ENCODE measurements around the gene TNP1. TPM values are rescaled to one million over a fixed set of nuclear protein-coding genes. Genes with fewer than 3 reads are reported as not detected.

Gene TNP1, protein sequence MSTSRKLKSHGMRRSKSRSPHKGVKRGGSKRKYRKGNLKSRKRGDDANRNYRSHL
- total RNA-seq: not detected in 2 replicates

DNA sequence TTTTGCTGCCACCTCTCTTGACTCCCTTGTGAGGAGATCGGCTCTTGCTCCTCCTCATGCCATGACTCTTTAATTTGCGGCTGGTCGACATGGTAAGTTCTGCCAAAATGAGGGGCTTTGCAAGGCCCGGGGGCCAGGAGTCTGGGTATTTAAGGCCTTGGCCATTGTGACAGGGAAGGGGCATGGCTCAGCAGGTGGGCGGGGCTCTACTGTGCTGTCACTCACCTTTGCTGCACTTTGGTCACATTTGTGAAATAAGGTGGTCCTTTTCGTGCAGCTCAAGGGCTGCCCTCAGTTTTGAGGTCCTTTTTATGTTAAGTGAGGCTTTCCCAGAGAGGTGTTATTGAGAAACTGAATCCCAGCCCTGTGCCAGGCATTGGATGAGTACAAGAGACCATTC, at the start of gene TNP1:
Gene TNP1, minus strand, starts transcription at position 121 of the 400 bp plus-strand sequence. Its CDS starts 30 bp downstream, at position 91.
- no peak for DNase-seq (ENCODE audit: low read depth)

GRCh38 chr2:216908300-216908699, 48.4 kb upstream of the TNP1 start:
- DNase-seq (ENCODE audit: low read depth): no peak

- peak; percentile 34 for DNase-seq (ENCODE audit: low read depth)
Observed at GRCh38 chr2:216905649-216906329, 45.9 kb upstream of the TNP1 start.

DNA sequence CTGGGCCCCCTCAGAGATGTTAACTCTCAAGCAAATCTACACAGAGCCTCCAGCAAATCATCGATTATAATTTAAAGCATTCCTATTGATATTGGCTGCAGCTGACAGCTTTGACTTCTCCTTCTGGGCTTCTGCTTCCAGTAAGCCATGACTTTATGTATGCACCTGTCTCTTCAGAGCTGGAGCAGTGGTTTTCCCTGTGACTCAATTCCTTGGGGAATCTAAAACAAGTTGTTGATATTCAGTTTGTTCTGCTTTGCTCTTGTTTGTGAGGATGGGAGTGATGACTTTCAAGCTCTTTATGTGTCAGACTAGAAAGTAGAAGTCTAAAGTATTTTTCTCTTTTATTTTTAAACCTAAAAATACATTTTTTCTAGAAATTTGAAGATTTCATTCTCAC, 45.1 kb upstream of the TNP1 start:
- no peak for DNase-seq (ENCODE audit: low read depth)

DNA sequence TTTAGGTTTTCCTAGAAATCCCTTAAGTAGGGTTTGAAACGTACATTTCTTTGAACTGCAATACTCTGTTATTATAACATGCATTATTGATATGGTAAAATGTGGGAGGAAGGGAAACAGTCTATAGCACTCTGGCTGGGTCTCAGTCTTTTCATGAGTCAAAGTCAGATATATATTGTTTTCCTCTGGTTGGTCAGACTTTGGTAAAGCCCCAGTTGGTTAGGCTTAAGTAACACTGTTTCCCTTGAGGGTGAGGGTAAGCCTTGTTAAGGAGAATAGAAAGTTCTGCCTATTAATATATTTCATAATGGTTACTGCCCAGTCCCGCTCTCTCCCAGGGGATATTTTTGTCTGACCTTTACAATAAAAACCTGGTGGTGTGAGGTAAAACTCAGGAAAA, 44.7 kb upstream of the TNP1 start:
- no peak for DNase-seq (ENCODE audit: low read depth)

- no peak for DNase-seq (ENCODE audit: low read depth)
Observed at GRCh38 chr2:216903470-216903869, 43.6 kb upstream of the TNP1 start.

DNA sequence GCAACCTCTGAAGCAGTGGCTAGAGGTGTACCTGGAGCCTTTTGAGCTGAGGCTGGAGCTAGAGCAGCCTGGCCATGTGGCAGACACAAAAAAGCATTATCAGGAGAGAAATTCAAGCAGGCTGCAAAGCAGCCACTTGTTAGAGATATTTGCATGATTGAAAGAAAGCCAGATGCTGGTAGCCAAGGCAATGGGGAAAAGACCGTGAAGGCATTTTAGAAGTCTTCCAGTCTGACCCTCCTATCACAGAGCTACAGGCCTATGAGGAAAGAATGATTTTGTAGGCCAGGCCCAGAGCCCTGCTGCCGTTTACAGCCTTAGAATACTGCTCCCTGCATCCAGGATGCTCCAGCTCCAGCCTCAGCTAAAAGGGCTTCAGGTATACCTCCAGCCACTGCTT, 41.4 kb upstream of the TNP1 start:
- DNase-seq (ENCODE audit: low read depth): no peak

GRCh38 chr2:216900406-216900805, 40.5 kb upstream of the TNP1 start:
- DNase-seq (ENCODE audit: low read depth): no peak

DNA sequence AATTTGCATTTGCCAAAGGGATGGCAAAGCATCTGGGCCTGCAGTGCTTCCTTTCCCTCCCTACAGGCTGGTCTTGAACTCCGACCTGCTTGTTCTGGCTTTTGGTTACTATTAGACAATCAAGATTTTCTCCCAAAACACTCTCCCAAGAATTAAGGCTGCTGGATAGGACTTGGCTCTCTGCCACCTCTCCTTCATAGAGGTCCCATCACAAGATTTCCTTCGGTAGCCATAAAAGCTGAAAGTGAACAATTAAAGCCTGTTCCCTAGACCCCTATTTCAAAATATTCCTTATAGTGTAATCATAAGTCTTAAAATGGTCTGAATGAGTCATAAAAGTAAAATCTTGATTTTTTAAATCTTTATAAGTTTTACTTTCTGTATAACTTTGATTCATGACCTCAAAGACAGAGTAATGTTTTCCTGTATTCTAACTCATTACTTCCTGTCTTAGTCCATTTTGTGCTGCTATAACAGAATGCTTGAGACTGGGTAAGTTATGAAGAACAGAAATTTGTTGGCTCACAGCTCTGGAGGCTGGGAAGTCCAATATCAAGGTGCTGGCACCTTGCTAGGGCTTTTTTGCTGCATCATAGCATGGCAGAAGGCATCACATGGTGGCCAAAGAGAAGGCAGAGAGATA, 37.8 kb upstream of the TNP1 start:
- no peak for DNase-seq (ENCODE audit: low read depth)

GRCh38 chr2:216890138-216890537, 30.3 kb upstream of the TNP1 start:
- DNase-seq (ENCODE audit: low read depth): no peak

DNA sequence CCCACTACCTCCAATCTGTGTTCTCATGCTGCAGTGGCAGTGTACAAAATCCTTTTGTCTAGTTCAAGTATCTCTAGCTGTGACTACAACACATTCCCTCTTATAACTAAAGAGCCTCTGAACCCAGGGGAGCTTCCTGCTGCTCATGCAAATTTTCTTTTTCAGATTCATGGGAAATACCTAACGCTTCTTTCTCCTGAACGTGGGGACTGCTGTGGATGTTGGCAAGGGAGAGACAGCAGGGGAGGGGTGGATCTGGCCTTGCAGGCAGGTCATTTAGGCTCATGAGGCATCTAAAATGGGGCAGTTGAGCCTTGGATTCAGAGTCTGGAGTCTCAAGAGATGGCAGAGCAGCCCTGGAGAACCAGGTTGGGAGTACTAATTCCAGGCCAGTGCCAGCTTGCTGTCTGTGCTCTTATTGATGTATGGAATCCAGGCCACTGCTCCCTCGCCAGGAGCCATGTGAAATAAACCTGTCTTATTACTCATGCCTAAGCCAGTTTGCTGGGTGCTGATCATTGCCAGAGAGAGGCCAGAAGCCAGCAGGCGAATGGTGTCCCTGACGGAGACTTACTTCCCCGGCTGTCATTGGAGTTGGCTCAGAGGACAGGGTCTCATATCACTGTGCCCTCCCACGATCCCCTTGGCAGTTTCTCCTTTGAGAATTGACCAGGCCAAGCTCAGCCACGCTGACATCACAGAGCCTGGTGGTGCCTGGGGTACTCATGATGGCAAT, 29.2 kb upstream of the TNP1 start:
- DNase-seq (ENCODE audit: low read depth): no peak

DNA sequence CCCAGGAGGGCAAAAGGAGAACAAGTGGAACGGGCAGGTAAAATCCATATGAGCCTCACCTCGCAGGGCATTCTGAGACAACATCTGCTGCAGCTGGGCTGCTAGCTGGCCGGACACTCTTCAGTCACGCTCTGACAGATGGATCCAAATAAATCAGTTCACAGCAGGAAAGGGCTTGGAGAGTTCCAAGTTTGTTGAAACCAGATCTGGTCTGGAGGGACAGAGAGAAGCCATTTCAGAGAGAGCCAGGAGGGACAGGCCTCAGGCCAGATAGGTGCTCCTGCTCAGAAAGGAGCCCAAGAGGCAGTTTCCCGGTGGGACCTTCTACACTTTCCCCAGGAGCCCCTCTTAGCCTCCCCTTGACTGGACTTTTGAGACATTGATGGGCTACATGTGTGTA, 28.2 kb upstream of the TNP1 start:
- DNase-seq (ENCODE audit: low read depth): no peak

DNA sequence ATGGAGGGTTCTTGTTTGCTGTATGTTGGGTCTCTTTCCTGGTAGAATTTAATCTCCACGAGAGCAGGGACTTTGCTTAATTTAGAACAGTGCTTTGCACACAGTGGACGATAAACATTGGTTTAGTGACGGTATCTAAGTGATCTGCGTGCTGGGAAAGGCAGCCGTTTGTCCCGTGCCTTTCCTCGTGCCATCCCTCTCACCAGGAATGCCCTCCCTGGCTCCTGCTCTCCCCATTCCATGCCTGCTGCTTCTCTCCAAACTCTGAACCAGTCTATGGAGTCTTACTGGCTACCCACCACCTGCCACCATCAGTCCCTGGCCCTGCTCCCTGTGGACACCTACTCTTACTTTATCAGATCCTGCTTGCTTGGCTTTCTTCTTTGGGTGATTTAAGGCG, 27.3 kb upstream of the TNP1 start:
- no peak for DNase-seq (ENCODE audit: low read depth)

DNA sequence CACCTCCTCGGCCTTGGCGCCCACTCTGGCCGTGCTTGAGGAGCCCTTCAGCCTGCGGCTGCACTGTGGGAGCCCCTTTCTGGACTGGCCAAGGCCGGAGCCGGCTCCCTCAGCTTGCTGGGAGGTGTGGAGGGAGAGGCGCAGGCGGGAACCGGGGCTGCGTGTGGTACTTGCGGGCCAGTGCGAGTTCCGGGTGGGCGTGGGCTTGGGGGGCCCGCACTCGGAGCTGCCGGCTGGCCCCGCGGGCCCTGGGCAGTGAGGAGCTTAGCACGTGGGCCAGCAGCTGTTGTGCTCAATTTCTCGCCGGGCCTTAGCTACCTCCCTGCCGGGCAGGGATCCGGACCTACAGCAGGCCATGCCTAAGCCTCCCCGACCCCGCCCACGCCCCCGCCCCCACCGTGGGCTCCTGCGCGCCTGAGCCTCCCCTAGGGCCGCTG, 25.3 kb upstream of the TNP1 start:
- no peak for DNase-seq (ENCODE audit: low read depth)

DNA sequence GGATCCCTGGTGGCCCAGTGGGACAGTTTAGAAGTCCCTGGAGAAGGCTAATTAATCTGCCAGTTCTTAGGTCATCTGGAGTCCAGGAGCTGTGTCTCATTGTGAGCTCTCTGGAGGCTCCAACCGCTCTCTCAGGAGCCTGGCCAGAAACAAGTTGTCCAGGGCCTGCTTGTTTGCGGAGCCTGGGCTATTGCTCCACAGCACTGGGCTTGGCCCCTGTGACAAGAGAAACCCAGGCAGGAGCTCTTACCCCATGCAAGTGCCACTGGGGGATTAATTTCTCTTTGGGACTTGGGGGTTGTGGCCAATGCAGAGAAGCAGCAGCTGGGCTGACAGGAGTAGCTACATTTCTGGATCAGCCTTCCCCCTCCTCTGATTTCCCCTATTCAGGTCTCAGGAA, 24.5 kb upstream of the TNP1 start:
- no peak for DNase-seq (ENCODE audit: low read depth)

DNA sequence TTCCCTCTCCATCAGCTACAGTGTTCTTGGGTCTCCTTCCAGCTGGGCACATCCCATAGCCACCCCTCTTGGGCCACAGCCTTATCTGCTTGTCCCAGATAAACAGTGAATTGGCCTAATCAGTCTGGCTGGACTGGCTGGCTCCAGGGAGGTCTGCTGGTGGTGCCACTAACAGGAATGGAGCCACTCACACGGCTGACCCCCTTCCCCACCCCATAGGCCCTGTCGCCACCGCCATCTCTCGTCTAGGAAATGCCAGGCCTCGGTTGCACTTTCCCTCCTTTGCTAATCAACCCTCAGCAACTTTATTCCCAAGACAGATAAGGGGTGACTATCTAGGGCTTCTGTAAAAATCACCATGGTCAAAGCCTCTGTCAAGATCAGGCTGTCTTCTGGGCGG, 23.0 kb upstream of the TNP1 start:
- DNase-seq (ENCODE audit: low read depth): no peak

- DNase-seq (ENCODE audit: low read depth): no peak
Observed at GRCh38 chr2:216881411-216881810, 21.5 kb upstream of the TNP1 start.

- no peak for DNase-seq (ENCODE audit: low read depth)
Observed at GRCh38 chr2:216880509-216881184, 20.8 kb upstream of the TNP1 start.

DNA sequence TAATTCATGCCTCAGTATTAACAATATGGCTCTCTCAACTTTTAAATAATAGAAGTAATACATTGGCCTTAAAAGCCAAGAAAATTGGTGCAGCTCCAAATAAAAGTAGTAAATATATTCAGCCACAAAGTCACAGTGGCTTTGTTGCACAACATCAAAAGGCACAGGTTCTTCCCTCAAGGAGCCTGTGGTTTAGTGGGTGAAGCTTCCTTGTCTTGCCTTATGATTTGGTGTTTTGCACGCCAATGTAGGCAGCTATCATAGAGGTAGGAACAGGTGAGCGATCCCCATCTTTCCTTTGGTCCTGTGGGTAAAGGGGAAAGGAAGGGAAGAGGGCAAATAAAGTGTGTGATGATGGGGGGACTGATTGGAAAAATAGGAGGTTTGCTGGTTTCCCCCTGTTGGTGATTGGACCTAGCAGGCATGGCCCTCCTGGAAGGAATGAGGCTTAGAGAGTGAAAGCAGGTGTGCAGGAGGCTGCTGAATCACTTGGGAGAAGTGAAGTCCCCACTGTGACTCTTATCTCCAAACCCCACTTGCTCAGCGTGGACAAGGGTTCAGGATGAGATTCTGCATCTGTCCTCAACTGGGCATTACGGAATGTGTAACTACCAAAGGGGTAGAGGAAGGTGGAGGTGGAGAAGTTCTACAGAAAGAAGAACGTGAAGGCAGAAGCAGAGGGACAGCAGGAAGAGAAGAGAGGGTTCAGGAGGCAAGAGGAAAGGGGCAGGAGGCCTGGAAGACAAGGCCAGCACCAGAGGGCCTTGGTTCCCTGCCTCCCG, 20.1 kb upstream of the TNP1 start:
- no peak for DNase-seq (ENCODE audit: low read depth)

DNA sequence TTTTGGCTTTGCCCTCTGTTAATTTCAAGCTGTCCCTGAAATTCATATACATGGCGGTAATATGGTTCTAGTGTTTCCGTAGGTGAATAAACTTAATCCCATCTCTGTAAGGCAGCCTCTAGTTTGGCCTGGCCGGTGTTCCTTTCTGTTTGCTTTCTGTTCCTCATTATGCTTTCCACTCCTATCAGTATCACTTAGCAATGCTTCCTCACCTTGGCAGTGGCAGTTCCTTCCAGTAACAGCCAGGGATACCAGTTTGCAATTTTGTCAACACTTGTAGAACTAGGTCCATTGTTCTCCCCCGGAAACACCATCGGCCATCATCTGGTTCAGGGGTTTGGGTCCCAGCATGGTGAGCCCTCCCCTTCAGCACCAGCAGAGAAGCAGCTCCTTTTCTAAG, 18.2 kb upstream of the TNP1 start:
- no peak for DNase-seq (ENCODE audit: low read depth)

DNA sequence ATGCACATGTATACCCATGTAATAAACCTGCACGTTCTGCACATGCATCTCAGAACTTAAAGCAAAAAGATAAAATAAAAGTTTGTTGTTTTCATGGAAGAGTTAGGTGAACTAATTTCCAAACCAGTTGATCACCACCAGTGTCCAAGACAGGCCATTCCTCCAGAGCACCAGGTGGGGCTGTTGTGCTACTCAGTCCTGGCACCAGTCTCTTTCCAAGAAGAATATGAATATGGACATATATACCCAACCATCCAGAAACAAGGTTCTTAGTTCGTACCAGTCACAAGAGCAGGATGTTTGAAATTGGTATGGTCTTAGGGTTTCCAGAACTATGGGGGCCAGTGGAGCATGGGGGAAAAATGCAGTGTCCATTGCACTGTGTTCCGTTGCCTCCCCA, 17.2 kb upstream of the TNP1 start:
- DNase-seq (ENCODE audit: low read depth): no peak

GRCh38 chr2:216875862-216876261, 16.0 kb upstream of the TNP1 start:
- DNase-seq (ENCODE audit: low read depth): no peak

Measured in renal cortical epithelial cell (primary cell).